Measurements from ENCODE around the gene AGAP2. TPM values are rescaled to one million over a fixed set of nuclear protein-coding genes. Genes with fewer than 3 reads are reported as not detected.

Gene AGAP2
- polyA plus RNA-seq, 1 donor: 8.6 TPM

DNA sequence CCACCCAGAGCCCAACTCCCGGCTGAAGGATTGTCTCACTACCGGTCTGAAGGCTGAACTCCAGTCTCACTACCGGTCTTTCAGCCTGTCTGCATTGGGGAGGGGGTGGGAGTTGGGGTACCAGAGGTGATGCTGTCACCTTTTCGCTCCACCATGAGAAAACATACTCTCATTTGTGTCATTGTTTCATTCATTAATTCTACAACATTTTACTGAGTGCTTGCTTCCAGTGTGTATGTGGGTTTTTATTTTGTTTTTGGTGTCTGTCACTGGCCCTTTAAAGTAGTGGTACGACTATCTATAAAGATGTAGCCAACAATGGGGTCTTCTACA is 14.1 kb upstream of the AGAP2 start:
- DNase-seq: no peak

DNA sequence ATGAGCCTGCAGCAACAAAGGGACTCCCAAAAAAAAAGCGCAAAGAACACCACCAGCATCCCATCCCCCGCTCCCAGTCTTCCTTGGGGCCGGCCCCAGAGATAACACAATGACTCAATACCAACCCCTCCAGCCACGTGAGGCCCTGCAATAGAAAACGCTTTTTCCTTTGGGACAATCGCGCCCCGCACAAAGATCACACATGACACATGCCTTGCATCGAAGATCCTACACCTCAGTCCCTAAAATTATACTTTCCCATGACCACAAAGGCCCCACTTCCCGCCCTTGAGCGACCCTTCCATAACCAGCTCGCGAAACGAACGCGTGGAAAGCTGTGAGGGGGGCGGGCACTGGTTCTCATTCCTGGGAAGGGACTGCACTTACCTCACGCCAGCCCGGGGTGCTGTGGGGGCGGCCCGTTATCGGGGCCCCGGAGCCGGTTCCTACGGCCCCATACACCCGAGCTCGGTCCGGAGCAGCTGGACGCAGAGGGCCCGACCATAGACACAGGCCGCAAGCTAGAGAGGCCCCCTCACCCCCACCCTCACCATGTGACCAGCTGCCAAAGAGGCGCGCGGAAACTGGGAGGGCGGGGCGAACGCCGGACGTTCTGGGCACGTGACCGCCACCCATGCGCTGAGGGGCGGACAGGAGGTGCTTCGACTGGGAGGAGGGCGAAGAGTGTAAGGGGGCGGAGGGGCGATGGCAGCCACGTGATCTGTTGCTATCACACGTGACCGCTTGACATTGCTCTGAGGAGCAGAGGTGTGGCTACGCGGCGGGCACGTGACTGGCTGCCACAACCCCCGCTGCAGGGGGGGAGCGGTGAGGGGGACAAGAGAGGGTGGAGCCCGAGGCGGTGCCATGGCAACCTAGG is 13.5 kb upstream of the AGAP2 start, which contains the start of gene CDK4:
Gene CDK4 (minus strand): TSS at position 523 of the 880 bp plus-strand sequence. CDS start 593 bp downstream, outside the sequence.
- peak; percentile 99 for DNase-seq

DNA sequence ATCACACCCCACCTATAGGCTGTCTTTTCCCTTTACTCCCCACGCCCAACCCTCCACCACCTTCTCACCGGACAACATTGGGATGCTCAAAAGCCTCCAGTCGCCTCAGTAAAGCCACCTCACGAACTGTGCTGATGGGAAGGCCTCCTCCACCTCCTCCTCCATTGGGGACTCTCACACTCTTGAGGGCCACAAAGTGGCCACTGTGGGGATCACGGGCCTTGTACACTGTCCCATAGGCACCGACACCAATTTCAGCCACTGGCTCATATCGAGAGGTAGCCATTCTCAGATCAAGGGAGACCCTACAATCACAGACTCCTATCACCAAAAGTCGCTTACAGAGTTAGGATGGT is 12.9 kb upstream of the AGAP2 start:
- DNase-seq: no peak

DNA sequence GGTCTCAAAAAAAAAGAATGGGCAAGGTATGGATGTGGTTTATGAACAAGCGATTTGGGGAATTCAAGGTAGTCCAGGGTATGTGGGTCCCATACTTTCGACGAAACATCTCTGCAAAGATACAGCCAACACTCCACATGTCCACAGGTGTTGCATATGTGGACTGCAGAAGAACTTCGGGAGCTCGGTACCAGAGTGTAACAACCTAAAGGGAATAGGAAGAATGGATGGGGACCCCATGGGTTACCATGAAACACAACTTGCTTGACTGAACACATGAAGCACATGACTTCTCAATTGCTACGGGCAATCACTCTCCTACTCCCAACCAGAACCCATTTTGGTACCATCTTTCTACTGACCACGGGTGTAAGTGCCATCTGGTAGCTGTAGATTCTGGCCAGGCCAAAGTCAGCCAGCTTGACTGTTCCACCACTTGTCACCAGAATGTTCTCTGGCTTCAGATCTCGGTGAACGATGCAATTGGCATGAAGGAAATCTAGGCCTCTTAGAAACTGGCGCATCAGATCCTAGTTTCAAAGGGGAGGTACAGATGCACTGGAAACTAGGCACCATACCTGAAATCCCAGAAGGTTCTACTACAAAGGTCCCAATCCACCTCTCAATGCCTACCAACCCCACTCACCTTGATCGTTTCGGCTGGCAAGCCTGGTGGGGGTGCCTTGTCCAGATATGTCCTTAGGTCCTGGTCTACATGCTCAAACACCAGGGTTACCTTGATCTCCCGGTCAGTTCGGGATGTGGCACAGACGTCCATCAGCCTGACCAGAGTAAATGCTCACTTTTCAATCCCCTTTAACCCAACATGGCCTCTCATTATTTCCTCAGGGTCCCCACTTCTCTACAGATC is 12.3 kb upstream of the AGAP2 start:
- no peak for DNase-seq

DNA sequence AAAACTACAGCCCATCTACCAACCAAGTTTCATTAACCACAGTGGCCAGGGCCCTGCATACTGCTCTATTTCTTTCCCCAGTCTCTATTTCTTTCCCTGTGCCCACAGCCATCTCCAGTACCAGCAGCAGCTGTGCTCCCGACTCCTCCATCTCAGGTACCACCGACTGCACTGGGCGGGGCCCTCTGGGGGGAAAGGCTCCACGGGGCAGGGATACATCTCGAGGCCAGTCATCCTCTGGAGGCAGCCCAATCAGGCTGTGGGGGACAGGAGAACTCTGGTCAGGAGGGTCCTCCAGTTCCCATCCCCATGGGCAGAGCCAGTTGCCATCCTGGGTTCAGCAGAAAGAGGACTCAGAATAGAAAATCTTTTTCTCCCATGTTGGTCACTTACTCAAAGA is 10.5 kb upstream of the AGAP2 start:
- DNase-seq: no peak

DNA sequence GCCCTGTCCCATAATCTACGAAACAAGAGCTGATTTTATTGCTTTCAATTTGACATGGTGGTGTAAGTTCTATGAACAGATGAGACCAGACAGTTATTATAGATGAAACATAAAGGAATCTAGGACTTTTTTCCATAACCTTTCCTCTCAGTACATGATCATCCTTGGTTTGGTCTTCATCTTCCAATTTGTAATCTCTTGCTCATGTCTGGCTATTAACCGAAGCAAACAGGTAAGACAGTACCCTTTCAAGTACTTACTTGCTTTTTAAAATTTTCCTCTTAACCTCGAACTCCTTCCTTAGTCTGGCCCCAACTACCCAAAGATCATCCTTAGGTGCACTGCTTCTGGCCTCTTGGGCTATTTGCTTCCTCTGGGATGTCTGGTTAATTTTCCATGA is 7.5 kb upstream of the AGAP2 start:
- DNase-seq: no peak

DNA sequence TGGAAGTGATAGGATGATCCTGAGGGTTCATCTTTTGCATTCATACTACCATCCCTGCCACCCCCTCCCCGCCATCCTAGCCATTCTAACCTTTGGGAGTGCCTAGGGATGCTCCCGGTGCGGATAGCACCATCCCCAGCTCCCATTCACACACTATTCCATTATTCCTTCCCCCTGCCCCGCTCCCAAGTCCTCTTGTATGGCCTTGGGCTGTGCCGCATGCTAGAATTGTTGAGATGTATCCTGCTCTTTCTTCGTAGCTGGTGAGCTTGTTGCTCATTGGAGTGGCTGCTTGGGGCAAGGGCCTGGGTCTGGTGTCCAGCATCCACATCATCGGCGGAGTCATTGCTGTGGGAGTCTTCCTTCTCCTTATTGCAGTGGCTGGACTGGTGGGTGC is 6.9 kb upstream of the AGAP2 start:
- no peak for DNase-seq

DNA sequence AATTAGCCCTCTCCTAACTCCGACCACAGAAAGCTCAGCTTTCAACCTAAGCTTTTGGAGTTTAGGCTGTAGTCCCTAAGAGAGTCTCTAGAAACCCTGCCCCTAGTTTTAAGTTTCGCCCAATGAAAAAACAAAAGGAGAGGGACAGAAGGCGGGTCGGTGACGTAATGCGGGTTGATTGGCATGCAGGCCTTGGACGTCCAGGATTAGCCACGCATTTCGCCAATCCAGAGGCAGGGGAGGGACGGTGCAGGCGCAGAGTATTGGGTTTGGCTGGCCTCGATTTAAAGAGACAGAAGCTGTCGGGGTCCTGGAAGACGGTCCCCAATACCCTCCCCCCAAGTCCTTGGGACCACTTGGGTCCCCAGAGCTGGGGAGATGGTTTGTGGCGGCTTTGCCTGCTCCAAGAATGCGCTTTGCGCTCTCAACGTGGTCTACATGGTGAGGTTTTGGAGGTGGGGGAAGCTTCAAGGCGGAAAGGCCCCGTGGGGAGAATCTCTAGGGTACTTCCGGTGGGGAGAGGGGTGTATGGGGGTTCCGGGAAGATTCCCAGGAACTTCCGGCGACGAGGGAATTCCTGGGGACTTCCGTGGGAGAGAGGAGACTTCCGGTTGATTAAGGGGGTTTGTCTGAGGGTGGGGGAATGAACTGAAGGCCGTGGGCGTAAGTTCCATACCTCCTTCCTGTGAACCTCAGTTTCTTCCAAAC is 6.4 kb upstream of the AGAP2 start, which contains the start of gene TSPAN31:
Gene TSPAN31 (plus strand): TSS at position 263 of the 708 bp plus-strand sequence. CDS start 116 bp downstream, at position 379.
- DNase-seq: peak; percentile 99

DNA sequence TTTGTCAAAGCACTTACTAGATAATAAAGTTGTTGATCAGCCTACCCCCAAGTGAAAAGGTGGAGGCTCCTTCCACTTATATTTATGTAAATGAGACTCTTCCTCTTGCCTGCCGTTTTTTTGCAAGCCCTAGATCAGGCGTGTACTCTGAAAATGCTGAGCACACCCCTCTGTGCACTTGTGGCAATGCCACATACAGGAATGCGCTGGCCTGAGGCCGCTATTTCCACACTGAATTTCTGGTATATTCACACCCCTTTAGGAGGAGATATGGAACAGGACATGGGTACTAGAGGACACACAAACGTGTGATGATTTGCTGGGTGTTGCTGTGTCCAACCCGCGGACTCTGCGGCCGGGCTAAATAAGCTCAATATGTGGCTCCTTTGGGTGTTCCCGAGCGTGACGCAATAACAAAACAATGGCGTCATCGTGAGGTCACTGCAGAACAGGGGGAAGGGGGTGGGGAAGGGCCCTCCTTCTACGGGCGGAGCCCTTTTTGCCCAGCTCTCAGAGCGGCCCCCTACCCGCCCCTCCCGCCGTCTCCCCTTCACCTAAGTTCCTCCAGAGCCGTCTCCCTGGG is 5.7 kb upstream of the AGAP2 start:
- no peak for DNase-seq

DNA sequence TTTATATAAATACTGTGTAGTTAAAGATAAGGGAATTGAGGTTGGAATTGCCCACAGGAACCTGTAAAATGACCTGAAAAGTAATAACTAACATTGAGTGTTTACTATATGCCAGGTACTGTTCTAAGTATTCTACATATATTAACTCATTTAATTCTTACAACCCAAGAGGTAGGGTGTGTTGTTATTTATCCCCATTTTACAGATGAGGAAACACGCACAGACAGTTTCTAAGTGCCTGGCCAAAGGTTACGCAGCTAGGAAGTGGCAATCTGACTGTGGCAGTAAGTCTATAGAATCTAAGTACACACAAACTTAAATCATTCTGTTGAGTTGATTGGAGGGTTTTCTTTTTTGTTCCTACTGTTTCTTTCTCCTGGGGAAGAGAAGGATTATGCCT is 5.2 kb upstream of the AGAP2 start:
- DNase-seq: no peak

DNA sequence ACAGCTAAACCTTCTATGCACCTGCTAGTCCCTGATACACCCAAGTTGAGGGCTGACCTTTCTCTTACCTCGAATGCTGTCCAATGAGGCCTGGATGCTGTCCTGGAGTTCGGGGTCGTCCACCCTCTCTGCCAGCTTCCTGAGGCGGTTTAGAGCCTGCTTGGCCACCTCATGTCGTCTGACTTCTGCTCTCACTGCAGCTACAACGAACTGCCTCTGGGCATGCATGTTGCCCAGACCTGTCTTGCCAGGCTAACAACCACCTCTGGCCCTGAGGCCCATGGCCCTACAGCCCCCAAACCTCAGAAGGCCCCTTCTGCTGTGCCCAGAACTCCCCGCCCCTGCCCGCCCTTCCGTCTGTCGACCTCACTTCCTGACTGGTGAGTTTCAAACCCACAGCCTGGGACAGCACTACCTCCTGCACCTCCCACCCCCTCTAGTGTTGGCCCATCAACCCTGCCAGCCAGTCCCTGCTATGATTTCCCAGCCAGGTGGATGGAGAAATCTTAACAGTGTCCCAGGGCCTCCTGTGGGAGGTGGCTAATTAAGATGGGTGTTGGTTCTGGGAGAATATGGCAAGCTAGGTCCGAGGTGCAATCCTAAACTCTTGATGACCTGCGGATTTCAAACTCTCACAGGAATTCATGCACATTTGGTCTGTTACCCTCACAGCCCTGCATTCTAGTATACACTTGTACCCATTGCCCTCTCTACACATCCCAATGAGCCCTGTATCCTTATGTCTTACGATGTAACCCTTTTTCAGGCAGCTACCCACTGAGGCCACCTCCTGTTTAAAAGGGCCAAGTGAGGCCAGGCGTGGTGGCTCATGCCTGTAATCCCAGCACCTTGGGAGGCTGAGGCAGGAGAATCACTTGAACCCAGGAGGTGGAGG is 3.5 kb upstream of the AGAP2 start:
- no peak for DNase-seq

DNA sequence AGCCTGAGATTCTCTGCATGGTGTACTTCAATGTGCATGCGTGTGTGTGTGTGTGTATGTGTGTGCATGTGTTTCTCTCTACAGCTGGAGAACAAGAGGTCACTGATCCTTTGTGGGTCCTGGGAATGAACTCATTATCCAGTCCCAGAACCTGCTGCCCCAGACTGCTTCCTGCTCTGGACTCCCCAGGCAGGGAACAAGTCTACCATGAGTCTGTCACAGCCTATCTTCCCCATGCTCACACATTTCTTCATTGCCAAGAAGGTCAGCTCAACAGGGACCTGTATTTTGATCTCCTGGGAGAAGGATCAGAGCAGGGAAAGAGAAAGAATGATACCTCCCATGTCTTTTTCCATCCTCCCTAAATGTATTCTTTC is 2.9 kb upstream of the AGAP2 start:
- no peak for DNase-seq

DNA sequence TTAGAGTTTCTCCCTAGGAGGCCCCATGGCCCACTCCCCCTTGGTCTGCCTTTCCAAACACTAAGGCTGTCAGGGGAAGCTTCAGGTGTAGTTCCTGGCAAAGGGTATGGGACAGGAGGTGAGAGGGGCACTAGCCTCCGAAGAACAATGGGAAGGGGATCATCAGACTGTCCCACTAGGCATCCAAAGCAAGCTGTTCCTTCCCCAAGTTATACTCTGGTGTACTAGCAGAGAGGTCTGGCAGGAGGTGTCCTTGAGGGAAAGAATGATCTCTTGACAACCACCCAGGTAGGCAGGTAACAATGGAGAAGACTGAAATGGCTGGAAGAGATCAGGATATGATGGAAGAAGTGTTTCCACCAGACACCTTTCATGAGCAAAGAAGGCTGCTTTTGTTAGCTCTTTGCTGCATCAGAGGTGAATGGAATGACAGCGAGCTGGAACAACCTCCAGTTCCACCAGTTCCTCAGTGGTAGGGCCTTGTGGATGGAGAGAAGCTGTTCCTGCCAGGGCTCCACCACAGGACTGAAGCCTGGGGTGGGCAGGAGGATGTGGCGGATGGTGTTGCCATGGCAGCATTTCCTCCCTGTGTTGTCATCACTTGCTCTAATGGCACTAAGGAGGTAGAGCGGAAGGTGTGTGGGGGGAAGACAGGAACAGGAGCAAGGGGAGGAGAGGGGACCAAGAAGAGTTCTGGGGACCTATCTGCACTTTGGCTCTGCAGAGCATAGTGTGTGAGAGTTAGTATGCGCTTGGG is 2.3 kb upstream of the AGAP2 start:
- no peak for DNase-seq

DNA sequence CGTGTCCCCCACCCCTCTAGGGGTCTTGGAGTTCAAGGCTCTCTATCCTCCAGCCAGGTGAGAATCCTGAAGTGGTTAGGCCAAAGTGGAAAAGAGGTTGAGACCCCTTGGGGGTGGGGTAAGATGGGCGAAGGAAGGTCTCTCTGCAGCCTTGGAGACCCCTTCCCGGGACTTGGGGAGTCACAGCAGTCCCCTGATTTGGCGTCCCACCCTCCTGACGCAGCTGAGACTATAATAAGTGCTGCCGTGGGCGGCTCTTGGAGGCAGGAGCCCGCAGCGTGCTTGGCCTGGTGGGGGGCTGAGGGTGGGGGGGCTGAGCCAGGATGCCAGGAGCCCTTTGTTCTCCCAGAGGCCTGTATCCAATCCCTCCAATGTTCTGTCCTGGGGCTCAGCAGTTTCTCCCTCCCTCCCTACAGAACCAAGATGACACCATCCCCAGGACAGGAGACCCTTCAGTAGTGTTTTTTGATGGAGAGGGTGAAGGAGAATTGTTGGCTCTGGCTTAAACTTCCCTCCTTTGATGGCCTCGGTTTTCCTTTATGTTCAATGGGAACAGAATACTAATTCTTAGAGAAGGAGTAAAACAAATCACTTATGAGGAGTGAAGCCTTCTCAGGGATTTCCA is 1.5 kb upstream of the AGAP2 start:
- DNase-seq: no peak

DNA sequence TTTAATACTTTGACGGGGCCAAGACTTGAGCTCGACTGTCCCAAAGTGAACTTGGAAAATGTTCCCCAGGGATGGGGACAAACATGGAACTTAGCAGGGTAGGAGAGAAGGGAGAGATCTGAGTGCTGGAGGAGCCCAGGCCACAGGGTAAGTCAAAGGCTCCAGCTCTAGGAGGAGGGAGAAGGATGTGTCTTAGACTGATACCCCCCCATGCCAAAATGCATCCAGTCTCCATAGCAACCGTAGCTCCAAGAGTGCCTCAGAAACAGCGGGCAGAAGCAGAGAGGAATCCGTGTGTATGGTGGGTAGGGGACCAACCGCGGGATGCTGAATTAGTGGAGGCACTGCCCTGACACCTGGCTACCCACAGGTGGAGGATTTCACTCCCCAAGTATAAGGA is 845 bp upstream of the AGAP2 start:
- no peak for DNase-seq

DNA sequence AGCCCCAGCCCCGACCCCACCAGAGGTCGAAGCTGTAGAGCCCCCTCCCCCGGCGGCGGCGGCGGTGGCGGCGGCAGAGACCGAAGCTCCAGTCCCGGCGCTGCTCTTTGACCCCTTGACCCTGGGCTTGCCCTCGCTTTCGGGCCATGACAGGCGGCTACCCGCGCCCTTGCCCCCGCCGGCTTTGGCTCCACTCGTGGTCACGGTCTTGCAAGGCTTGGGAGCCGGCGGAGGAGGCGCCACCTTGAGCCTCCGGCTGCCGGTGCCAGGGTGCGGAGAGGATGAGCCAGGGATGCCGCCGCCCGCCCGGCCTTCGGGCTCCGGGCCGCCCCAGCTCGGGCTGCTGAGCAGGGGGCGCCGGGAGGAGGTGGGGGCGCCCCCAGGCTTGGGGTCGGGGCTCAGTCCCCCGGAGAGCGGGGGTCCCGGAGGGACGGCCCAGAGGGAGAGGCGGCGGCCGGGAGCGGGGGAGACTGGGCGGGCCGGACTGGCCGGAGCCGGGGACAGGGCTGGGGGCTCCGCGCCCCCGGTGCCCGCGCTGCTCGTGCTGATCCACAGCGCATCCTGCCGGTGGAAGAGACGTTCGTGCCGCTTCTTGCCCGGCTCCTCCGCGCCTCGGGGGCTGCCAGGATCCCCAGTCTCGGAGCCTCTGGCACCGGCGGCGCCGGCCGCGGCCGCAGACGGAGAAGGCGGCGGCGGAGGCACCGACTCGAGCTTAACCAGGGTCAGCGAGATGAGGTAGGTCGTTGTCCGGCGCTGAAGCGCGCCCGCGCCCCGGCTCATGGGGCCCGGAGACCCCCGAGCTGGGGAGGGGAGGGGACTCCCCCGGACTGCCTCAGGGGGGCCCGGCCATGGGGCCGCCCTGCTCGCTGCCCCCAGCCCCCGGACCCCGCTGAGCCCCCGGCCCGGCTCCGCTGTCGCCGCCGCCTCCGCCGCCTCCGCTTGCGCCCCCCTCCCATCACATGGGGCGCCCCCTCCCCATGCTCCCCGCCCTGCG is 778 bp downstream of the AGAP2 start:
- no peak for DNase-seq

DNA sequence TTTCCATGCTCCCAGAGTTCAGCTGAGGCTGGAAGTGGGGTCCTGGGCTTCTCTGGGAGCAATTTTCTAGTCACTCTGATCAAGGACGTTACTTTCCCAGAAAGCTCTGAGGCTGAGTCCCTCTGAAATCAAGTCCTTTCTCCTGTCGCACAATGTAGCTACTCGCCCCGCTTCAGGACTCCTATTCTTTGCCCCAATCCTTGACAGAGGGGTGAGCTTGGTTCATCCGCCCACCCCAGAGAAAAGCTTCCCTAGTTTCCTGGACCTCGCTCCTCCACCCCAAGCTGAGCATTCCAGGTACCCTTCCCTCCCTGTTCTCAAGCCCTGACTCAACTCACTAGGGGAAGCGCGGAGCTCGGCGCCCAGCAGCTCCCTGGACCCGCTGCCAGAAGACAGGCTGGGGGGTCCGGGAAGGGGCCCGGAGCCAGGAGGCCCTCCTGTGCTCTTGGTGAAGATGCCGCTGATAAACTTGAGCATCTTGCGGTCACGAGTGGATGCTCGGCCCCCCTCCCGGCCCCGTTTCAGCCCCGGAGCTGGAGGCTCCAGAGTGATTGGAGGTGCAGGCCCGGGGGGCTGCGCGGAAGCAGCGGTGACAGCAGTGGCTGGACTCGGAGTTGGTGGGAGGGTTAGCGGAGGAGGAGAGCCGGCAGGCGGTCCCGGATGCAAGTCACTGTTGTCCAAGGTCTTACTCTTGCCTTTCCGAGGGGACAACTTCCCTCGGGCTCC is 1.6 kb downstream of the AGAP2 start:
- DNase-seq: no peak

Data from hindlimb muscle (tissue), 1 donor.